ENCODE measurements around the gene TMED1.

The TMED1 gene

DNA sequence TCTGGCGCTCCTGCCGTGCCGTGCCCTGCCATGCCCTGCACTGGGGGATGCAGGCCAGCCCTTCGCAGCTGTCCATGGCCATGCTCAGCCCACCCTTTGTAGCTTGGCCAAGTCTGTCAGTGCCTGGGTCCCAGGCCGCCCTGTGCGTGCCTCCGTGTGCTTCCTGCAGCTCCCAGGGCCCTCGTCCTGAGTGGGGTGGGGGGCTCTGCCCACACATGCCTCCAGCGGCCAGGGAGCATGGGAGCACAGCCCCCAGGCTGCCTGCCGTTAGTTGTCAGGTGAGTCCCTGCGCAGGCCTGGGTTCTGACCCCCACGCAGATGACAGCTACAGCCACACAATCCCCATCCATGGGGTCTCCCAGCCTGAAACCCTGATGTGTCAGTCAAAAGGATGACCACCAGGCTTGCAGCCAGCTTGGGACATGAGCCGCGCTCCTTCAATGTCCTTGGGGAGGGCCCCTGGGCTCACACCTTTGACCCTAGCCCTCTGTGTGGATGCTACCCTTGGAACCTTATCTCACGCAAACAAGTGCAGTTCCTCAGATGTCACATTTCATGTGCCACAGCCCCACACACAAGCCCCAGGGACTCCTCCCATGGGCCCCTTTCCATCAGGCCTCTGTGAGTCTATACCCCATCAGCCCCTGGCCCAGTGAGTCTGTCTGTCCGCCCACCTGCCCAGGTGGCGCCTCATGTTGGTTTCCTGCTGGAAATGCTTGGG lies 24.5 kb downstream of the TMED1 start:
- DNase-seq (ENCODE audit: low read depth in 2 of 2): no peak

DNA sequence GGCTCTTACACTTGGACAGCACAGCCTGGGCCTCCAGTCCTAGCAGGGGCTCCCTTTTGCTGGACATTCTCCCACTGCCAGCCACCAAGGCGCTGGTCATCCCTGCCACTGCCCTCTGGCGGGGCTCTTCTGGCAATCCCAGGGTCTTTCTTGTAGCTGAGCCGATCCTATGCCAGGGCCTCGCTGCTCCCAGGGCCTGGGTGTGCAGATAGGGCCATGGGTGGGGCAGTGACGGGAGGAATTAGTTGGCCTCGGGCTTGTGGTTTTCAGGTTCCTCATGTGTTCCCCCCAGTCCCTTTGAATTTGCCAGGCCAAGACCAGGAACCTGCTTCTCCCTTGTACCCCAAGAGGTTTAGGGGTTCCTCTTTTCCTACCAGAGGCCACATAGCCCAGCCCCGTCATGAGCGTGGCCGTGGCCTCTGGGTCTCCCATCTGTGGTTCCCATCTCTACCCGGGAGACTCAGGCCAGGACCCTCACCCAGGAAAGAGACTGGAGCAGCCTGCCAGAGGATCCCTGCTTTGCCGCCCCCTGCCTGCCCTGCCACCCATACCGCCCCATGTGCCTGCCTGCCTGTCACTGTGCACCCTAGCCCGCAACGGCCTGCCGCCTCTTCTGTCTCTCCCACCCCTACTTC lies 26.2 kb downstream of the TMED1 start:
- no peak for DNase-seq (ENCODE audit: low read depth in 2 of 2)

DNA sequence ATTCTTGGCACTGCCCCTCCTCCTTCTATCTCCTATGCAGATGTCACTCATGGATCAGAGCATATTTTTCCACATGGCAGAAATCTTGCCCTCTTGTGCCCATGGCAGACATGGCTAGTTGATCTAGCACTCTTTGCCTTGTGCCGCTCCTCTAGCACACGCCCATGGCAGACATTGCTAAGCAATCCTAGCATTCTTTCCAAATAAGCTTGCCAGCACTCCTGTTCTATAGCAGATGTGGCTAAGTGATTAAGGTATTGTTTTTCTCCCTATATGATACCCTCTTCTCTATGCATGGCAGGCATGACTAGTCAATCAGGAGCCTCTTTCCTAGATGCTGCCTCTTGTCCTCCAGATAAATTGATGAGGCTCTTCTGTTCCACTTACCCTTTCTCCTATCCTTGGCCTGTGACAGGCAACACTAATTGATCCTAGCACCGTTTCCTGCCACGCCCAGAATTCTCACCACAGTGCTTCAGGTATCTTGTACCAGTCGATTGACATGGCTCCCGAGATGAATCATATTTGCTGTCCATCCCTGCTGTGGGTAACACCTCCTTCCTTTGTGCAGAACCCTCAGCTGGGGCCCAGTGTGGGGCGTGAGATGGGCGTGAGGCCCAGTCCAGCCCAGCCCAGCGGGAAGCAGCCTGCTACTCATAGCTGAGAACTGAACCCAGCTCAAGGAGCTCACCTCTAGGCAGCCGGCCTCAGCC lies 26.9 kb downstream of the TMED1 start:
- DNase-seq (ENCODE audit: low read depth in 2 of 2): peak; percentile 16 to 28

DNA sequence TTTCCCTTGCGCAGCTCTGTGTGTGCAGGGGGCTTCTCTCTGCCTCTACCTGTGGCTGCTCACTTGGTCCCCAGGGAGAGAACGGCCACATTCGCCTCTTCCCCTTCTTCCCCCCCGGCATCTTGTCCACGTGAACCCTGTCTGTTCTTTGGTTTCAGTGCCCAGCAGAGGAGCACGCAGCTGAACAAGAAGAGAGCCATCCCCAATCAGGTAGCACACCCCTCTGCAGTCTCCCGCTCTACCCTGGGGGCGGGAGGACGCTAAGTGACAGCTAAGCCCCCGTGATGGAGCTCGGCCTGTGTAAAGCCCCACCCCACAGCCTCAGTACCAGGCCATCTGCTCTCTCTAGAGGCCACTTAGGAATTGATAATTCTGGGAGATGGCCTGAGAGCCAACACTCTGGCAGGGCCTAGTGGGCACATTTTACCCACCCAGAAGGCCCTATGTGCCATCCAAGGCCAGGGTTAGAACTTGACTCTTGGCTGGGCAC lies 30.2 kb downstream of the TMED1 start:
- no peak for DNase-seq (ENCODE audit: low read depth in 2 of 2)

DNA sequence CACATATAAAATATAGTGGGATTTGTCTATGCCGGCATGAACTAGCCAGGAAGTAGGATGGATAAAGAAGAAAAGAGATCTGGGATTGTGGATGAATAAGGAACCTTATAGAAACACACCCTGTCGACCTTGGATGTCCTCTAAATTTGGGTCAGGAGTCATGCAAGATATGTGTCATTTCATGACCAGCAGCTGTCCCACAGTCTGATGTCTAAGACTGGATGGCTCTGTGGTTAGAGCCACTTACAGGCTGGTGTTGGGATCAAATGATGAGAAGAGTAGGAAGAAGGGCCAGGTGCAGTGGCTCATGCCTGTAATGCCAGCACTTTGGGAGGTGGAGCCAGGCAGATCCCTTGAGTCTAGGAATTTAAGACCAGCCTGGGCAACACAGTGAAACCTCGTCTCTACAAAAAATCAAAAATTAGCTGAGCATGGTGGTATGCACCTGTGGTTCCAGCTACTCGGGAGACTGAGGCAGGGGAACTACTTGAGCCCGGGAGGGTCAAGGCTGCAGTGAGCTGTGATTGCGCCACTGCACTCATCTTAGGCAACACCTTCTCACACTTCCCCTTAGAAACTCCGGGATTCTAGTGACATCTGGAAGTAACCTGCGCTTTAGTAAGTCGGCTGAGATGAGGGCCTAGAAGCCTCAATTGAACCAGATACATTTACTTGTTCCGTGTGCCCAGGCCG lies 30.8 kb downstream of the TMED1 start:
- DNase-seq (ENCODE audit: low read depth in 2 of 2): no peak

DNA sequence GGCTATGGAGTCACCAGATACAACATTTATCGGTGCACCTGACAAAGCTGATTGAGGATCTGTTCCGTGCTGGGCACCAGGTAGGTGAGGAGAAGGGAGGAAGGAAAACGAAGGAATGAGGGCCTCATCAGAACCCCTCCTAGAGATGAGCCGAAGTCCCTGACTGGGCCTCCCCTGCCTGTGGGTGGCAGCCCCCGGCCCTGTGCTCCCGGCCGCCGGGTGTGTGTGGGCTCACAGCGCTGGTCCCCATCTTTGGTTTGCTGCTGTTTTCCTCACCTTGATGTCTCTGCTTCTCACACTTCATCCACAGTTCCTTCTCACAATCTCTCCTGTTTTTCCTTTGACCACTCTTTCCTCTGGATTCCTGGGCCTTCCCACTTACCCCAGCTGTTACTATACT lies 32.8 kb downstream of the TMED1 start:
- DNase-seq (ENCODE audit: low read depth in 2 of 2): no peak

DNA sequence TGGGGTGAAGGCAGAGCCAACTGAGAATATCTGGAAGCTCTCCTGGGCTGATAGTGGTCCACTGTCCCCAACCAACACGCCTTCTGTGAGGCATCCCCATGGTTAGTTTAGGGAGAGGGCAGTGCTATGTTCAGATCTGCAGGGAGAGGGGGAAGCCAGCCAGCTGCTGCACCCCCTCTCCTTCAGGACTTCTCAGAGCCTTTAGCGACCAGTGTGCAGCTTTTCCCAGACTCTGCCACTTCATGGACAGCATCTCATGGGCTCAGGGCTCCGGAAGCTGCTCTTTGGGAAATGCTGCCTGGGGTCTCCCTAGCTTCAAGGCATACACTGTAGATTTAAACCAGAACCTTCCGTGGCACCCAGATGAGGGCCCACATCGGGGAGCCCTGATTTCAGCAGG lies 33.5 kb downstream of the TMED1 start:
- no peak for DNase-seq (ENCODE audit: low read depth in 2 of 2)

DNA sequence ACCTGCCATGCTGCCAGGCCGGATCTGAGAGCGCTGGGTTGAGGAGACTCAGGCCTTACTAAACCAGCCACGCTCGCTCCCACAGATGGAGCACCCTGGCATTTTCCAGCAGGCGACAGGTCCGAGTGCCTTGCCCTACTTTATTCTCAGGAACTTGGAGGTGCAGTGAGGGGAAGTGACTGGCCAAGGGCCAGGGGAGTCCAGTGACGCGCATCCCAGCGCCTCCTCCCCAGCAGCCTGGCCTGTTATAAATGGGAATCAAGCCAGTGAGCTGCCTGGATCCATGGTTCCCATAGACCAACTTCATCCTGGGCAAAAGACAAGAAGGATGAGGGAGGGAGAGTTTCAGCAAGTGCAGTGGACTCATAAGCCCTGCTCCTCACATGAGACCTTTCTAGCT lies 35.5 kb downstream of the TMED1 start:
- no peak for DNase-seq (ENCODE audit: low read depth in 2 of 2)

DNA sequence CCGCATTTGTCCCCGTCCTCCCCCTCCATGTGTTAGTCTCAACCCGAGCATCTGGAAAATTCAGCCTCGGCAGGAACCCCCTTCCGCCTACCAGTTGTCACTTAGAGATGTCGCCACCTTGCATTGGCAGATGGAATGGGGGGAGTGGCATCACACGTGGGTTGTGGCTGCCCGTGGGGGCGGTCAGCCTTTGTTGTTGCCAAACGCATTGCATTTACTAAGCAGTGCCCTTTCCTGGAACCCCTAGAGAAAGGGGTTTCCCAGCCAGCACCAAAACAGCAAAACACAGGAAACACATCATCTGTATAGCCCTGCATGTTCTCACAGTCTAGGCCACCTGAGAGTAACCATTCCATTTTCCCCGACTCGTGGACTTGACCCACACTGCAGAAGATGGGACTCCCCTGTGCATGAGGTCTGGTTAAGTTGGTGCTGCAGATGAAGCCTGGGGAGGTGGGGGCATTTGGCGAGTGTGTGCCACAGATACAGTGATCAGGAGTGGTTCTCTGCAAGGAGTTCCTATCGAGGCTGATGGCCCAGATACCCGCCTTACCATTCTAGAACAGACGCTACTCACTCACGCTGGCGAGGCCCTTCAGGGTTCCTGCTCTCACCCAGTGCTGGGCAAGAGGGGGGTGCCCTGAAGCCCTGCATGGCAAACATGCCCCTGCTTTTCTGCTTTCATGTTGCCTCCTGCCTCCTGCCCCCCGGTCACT lies 38.3 kb downstream of the TMED1 start:
- peak; percentile 89 to 92 for DNase-seq (ENCODE audit: low read depth in 2 of 2)

DNA sequence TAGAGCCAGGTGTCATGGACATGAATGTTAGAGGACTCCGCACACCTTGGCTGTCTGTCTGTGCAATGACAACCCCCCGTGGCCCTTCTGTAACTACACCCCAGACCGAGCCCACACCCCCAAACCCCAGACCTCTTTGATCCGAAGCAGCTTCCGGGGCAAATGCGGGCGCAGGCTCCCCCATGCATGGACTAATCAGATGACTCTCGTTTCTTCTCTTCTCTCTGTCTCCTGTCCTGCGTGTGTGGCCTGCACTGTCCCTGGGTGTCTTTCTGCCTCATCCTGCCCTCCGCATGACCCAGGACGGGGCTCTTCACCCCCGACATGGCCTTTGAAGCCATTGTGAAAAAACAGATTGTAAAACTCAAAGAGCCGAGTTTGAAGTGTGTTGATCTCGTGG lies 38.9 kb downstream of the TMED1 start:
- DNase-seq (ENCODE audit: low read depth in 2 of 2): peak; percentile 19 to 20

DNA sequence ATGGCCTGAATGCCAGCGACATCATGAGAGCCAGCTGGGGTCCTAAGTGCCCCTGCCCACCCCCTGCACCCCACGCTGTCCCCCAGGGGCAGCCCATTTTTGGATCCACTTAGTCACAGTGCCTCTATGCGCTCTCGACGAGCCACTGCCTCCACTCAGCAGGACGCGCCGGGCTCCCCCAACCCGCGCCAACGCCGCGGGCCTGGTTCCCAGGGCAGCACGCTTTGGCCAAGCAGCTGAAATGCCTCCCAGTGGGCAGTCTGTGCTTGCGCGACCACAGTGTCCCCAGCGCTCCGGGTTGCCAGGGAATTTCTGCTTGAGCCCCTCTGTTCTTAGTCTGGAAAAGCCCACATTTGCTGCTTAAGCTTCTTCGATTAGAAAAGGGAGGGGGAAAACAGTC lies 39.4 kb downstream of the TMED1 start:
- DNase-seq (ENCODE audit: low read depth in 2 of 2): no peak

DNA sequence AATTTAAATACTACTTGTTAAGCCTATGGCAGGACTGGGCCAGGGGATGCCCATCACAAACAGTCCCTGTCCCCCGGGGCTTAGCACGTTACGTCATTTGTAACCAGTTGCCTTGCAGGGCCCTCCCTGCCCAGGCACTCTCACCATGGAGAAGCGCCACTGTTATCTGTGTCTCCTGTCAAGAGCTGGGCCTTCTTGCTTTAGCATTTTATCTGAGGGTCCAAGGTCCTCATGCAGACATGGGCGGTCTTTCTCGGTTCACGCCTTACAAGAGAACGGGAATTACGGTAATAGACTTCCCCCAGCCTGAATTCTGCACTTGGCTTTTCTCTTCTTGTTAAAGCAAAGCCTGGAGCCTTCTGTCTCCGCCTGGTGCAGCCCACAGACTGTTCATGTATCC lies 46.1 kb downstream of the TMED1 start:
- DNase-seq (ENCODE audit: low read depth in 2 of 2): no peak

DNA sequence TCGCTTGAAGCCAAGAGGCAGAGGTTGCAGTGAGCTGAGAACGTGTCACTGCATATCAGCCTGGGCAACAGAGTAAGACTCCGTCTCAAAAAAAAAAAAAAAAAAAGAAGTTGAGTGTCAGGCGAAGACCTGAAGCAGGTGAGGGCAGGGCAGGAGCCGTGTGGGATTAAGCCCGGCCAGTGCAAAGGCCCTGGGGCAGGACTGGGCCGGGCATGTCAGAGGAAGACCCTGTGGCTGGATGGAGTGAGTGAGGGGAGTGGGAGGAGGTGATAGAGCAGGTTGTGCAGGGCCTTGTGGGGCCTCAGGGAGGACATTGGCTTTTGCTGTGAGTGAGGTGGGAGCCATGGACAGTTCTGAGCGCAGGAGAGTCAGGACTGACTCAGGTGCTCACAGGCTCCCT lies 47.9 kb downstream of the TMED1 start:
- DNase-seq (ENCODE audit: low read depth in 2 of 2): no peak

DNA sequence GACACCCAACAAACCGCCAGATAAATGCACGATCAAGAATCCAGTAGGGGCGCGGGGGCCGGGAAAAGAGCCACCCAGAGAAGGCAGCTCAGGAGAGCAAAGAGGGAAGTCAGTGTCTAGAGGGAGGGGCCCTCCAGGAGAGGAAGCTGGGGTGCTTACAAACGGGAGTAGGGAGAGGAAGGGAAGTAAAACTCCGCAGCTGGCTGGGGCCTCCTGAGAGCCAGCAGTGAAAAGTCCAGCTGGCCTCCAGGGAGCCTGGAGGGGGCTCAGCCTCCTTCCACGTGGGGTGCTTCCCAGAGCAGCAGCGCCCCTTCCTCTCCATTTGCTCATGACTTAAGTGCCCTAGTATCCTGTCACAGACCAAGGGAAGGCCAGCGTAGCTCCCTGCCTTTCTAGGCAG lies 51.8 kb downstream of the TMED1 start:
- no peak for DNase-seq (ENCODE audit: low read depth in 2 of 2)

DNA sequence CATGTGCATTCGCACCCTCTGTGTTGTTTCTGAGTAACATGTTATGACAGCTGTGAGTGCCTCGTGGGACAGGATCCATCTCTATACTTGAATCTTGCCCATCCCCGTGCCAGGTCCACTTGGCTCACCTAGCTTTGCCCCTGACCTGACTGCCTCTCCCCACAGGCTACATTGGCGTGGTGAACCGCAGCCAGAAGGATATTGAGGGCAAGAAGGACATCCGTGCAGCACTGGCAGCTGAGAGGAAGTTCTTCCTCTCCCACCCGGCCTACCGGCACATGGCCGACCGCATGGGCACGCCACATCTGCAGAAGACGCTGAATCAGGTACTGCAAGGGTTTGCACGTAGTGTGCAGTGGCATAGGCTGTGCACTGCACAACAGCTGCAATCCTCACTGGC lies 53.2 kb downstream of the TMED1 start:
- no peak for DNase-seq (ENCODE audit: low read depth in 2 of 2)
